ENCODE measurements around the gene RHD. TPM values are rescaled to one million over a fixed set of nuclear protein-coding genes. Genes with fewer than 3 reads are reported as not detected.

RHD gene
- total and polyA plus RNA-seq, 2 experiments from 2014 or later: 0.21 to 0.26 TPM

GRCh38 chr1:25360596-25361581 lies 88.6 kb downstream of the RHD start:
- Histone ChIP-seq H3K9me2 (ENCODE audit: insufficient read depth) (no peaks in the 10 kb centered on the region), H3K4me2 (no peak overlapping the region), H3K27me3 (ENCODE audit: insufficient read depth) (no peaks in the 10 kb centered on the region), H3K79me2 (replicated peaks; ENCODE audit: insufficient read depth) (no peaks in the 10 kb centered on the region), H3K36me3 (ENCODE audit: insufficient read depth) (peaks cover 5% of the 10 kb centered on the region; the same call in 1 of the 2 replicates), H3K4me1 (ENCODE audit: insufficient read depth) (no peaks in the 10 kb centered on the region), H2AFZ (no peak overlapping the region), H3K27ac (ENCODE audit: low read depth) (no peak overlapping the region), H3K4me3 (no peak overlapping the region), H4K20me1 (replicated peaks; ENCODE audit: insufficient read depth) (no peaks in the 10 kb centered on the region; the same call in 1 of the 2 replicates), H3F3A (replicated peaks; ENCODE audit: low read depth) (no peaks in the 10 kb centered on the region)
- TF ChIP-seq NANOG (IDR thresholded peaks at IDR 0.05; ENCODE audit: borderline replicate concordance): no peak
- TF ChIP-seq REST (IDR thresholded peaks at IDR 0.05; ENCODE audit: unreplicated experiment): no peak
- TF ChIP-seq POLR2AphosphoS5 (IDR thresholded peaks at IDR 0.05; ENCODE audit: low read depth): no peak
- TF ChIP-seq JUNB (IDR thresholded peaks at IDR 0.05; ENCODE audit: unreplicated experiment): no peak
- TF ChIP-seq, protein P1, sequence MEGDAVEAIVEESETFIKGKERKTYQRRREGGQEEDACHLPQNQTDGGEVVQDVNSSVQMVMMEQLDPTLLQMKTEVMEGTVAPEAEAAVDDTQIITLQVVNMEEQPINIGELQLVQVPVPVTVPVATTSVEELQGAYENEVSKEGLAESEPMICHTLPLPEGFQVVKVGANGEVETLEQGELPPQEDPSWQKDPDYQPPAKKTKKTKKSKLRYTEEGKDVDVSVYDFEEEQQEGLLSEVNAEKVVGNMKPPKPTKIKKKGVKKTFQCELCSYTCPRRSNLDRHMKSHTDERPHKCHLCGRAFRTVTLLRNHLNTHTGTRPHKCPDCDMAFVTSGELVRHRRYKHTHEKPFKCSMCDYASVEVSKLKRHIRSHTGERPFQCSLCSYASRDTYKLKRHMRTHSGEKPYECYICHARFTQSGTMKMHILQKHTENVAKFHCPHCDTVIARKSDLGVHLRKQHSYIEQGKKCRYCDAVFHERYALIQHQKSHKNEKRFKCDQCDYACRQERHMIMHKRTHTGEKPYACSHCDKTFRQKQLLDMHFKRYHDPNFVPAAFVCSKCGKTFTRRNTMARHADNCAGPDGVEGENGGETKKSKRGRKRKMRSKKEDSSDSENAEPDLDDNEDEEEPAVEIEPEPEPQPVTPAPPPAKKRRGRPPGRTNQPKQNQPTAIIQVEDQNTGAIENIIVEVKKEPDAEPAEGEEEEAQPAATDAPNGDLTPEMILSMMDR (conservative IDR thresholded peaks at IDR 0.05; ENCODE audit: low read depth in 2 of 2): no peak
- TF ChIP-seq EZH2phosphoT487 (IDR thresholded peaks at IDR 0.05; ENCODE audit: unreplicated experiment): no peak
- TF ChIP-seq EZH2 (IDR thresholded peaks at IDR 0.05; ENCODE audit: low read depth, unreplicated experiment): no peak
- no peak for TF ChIP-seq ZNF114 (CRISPR knock-in tag; IDR thresholded peaks at IDR 0.05)
- TF ChIP-seq, protein P2, sequence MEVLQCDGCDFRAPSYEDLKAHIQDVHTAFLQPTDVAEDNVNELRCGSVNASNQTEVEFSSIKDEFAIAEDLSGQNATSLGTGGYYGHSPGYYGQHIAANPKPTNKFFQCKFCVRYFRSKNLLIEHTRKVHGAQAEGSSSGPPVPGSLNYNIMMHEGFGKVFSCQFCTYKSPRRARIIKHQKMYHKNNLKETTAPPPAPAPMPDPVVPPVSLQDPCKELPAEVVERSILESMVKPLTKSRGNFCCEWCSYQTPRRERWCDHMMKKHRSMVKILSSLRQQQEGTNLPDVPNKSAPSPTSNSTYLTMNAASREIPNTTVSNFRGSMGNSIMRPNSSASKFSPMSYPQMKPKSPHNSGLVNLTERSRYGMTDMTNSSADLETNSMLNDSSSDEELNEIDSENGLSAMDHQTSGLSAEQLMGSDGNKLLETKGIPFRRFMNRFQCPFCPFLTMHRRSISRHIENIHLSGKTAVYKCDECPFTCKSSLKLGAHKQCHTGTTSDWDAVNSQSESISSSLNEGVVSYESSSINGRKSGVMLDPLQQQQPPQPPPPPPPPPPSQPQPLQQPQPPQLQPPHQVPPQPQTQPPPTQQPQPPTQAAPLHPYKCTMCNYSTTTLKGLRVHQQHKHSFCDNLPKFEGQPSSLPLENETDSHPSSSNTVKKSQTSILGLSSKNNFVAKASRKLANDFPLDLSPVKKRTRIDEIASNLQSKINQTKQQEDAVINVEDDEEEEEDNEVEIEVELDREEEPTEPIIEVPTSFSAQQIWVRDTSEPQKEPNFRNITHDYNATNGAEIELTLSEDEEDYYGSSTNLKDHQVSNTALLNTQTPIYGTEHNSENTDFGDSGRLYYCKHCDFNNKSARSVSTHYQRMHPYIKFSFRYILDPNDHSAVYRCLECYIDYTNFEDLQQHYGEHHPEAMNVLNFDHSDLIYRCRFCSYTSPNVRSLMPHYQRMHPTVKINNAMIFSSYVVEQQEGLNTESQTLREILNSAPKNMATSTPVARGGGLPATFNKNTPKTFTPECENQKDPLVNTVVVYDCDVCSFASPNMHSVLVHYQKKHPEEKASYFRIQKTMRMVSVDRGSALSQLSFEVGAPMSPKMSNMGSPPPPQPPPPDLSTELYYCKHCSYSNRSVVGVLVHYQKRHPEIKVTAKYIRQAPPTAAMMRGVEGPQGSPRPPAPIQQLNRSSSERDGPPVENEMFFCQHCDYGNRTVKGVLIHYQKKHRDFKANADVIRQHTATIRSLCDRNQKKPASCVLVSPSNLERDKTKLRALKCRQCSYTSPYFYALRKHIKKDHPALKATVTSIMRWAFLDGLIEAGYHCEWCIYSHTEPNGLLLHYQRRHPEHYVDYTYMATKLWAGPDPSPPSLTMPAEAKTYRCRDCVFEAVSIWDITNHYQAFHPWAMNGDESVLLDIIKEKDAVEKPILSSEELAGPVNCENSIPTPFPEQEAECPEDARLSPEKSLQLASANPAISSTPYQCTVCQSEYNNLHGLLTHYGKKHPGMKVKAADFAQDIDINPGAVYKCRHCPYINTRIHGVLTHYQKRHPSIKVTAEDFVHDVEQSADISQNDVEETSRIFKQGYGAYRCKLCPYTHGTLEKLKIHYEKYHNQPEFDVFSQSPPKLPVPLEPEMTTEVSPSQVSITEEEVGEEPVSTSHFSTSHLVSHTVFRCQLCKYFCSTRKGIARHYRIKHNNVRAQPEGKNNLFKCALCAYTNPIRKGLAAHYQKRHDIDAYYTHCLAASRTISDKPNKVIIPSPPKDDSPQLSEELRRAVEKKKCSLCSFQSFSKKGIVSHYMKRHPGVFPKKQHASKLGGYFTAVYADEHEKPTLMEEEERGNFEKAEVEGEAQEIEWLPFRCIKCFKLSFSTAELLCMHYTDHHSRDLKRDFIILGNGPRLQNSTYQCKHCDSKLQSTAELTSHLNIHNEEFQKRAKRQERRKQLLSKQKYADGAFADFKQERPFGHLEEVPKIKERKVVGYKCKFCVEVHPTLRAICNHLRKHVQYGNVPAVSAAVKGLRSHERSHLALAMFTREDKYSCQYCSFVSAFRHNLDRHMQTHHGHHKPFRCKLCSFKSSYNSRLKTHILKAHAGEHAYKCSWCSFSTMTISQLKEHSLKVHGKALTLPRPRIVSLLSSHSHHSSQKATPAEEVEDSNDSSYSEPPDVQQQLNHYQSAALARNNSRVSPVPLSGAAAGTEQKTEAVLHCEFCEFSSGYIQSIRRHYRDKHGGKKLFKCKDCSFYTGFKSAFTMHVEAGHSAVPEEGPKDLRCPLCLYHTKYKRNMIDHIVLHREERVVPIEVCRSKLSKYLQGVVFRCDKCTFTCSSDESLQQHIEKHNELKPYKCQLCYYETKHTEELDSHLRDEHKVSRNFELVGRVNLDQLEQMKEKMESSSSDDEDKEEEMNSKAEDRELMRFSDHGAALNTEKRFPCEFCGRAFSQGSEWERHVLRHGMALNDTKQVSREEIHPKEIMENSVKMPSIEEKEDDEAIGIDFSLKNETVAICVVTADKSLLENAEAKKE (CRISPR knock-in tag; IDR thresholded peaks at IDR 0.05): no peak
- no peak for TF ChIP-seq ZNF331 (CRISPR knock-in tag; IDR thresholded peaks at IDR 0.05; ENCODE audit: low read depth)
- no peak for TF ChIP-seq STAT1 (IDR thresholded peaks at IDR 0.05; ENCODE audit: unreplicated experiment)
- TF ChIP-seq CREB1 (CRISPR knock-in tag; IDR thresholded peaks at IDR 0.05; ENCODE audit: low read depth): no peak
- TF ChIP-seq, protein P3, sequence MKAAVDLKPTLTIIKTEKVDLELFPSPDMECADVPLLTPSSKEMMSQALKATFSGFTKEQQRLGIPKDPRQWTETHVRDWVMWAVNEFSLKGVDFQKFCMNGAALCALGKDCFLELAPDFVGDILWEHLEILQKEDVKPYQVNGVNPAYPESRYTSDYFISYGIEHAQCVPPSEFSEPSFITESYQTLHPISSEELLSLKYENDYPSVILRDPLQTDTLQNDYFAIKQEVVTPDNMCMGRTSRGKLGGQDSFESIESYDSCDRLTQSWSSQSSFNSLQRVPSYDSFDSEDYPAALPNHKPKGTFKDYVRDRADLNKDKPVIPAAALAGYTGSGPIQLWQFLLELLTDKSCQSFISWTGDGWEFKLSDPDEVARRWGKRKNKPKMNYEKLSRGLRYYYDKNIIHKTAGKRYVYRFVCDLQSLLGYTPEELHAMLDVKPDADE (IDR thresholded peaks at IDR 0.05): no peak
- ATAC-seq (no peak), DNase-seq (ENCODE audit: low spot score) (no peak)
- Mint-ChIP-seq H3K27me3 (ENCODE audit: insufficient read depth, low read depth, poor library complexity) (peaks cover 2% of the 10 kb centered on the region), H3K9me3 (no peaks in the 10 kb centered on the region; the same call in 2 of the 3 replicates), H3K4me3 (no peak overlapping the region), H3K27ac (no peak overlapping the region; the same call in 1 of the 2 replicates), H3K36me3 (ENCODE audit: low read depth) (peaks cover 31% of the 10 kb centered on the region), H3K4me1 (no peaks in the 10 kb centered on the region)

Data from GM23338 (cell line).